T1000 (cell line): ENCODE data around the gene GPR153.
"Not testable (repeated sequence)": the region's sequence is repeated elsewhere in the genome, so short reads cannot be mapped to it uniquely, and the experiment has no call there.

ENCODE experiments used
- DNase-seq: peaks from one replicate; lab custom pipeline; 2025; ENCODE audit warnings: mixed read lengths; lab: John Stamatoyannopoulos, UW

Gene GPR153

DNA sequence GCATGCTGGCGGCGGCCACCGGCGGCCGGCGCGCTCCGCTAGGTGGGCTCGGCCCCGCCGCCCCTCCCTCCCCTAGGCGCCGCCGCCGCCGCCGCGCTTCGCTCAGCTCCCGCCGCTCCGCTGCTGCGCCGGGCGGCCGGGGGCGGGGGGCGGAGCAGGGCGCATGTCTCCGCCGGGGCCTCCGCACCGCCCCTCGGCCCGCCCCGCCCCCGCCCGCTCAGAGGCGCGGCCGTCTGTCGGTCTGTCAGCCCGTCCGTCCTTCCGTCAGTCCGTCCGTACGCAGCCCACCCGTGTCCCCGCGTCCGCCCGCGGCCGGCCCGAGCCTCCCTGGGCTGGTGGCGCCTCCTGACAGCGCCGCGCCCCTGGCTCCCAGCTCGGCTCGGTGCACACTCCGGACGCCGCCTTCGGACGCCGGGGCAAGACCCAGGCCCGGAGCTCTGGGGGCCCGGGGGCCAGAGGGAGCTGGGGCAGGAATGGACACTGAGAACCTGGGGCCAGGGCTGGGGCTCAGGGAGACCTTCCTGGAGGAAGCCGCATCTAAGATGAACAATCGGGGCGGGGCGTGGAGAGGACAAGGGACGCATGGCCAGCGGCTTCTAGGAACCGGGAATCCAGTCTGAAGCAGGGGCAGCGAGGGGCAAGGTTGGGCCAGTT, at the start of gene GPR153:
TSS of gene GPR153 (minus strand) at position 138 of the 654 bp plus-strand sequence. CDS start 6,193 bp downstream, outside the sequence.
- DNase-seq, result no peak

GRCh38 chr1:6310116-6310848, 49.4 kb upstream of the GPR153 start:
- no peak for DNase-seq

DNA sequence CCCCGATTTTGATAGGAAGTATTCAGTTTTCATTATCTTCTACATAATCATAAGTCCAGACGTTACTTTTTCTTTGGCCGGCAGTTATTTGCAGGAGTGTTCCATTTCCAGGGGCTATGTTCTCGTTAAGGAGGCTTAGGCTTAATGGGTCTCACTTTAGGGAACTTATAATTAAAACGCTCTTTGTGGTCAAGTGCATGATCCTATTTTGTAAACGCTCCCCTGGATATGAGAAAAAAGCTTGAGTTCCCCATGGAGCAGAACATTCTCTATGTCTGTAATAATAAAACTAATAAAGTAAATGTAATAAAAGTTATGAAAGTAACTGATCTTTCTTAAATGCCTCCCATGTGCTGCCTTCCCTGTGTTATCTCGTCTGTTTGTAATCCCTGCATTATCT, 48.7 kb upstream of the GPR153 start:
- DNase-seq, result no peak

DNA sequence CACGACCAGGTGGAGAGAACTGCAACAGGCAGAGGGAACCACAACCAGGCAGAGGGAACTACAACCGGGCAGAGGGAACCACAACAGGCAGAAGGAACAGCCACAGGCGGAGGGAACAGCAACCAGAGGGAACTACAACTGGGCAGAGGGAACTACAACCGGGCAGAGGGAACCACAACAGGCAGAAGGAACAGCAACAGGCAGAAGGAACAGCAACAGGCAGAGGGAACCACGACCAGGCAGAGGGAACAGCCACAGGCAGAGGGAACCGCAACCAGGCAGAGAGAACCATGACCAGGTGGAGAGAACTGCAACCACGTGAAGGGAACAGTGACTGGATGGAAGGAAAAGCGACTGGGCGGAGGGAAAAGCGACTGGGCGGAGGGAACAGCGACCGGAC, 47.6 kb upstream of the GPR153 start:
- DNase-seq, result no peak

DNA sequence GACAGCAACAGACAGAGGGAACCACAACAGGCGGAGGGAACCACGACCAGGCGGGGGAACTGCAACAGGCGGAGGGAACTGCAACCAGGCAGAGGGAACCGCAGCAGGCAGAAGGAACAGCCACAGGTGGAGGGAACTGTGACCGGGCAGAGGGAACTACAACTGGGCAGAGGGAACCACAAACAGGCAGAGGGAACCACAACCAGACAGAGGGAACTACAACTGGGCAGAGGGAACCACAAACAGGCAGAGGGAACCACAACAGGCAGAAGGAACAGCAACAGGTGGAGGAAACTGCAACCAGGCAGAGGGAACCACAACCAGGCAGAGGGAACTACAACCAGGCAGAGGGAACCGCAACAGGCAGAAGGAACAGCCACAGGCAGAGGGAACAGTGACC, 46.8 kb upstream of the GPR153 start:
- not testable (repeated sequence) for DNase-seq

DNA sequence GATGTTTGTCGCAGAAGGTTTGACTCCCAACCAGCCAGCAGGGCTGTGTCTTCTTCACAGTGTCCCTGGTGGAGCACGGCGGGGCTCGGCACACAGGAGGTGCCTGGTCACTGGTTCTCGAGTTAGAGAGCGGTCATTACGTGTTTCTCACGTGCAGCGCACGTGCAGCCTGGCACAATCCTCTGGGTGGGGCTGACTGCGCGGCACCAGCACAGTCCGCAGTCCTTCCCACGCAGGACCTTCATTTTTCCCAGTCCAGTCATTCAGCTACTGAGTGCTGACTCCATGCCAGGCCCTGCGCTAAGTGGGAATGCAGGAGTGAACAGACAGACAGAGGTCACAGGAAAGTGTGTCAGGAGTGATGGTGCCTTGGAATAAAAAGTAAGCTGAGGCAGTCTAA, 46.2 kb upstream of the GPR153 start:
- no peak for DNase-seq

DNA sequence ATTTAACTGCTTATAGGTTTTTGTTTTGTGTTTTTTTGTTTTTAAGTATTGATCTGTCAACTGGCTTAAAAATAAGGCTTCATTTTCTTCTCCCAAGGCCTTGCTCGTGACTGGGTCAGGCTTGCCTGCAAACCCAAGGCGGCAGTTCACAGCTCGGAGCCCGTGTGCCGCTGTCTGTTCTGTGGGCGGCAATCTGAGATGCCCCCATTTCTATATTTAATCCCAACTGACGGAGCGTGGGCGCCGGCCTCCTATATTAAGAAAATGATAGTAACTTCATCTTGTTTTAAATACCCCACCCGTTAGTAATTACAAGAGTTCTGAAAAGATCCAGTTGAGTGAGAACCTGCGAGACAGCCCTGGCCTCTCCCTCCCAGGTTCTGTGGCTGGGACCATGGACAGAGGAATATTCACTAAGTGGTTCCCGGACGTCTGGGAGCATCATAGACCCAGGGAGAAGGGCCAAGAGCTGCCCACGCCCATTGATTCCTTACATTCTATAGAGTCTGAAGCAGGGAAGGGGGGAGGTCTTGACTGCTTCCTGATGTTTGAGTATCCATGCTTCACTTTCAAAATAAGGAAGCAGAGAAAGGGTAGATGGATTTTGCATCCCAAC, 42.6 kb upstream of the GPR153 start:
- DNase-seq, result no peak

DNA sequence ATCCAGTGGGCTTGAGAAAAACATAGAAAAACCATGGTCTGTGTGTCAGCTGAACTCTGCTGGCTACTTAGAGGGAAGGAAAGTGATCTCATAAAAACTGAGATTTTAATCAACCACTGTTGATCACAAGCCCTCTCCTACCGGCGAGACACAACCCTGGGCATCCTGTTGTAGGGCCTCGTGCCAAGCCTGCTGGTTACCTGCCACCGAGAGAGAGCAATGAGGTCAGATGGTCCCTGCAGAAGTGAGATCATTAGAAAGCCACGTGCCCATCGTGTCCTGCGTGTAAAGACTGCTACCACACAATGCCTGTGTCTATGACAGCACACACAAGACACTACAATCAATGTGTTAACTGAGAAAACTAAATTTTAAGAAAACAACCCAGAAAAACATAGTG, 41.7 kb upstream of the GPR153 start:
- DNase-seq, result no peak

GRCh38 chr1:6301526-6301925, 40.6 kb upstream of the GPR153 start:
- DNase-seq, result no peak

GRCh38 chr1:6300342-6301048, 39.6 kb upstream of the GPR153 start:
- no peak for DNase-seq

DNA sequence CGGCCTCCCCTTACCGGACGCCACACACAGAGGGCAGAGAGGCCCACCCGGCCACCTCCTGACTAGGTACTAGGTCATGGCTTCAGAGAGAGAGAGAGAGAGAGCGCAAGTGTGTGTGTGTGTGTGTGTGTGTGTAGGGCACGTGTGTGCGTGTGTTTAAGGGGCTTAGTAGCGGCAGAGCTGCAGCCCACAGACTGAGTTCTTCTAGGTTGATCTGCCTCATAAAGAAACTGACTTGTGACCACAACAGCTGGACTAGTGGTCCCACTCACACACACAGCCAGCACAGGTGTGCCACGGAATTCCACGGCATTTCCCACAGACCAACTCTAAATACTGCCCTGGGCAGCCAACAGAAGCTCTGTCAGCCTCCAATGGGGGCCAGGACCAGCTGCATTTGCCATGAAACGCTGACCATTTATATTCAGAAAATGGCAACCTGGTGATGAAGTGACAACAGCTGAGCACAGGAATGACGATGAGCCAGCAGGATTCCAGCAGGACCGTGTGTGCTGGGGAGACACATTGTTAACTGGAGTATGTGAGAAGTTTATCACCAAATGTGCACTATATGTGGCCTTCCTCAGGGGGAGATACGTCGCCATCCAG, 38.8 kb upstream of the GPR153 start:
- DNase-seq, result no peak

GRCh38 chr1:6298940-6299465, 38.1 kb upstream of the GPR153 start:
- DNase-seq, result no peak

DNA sequence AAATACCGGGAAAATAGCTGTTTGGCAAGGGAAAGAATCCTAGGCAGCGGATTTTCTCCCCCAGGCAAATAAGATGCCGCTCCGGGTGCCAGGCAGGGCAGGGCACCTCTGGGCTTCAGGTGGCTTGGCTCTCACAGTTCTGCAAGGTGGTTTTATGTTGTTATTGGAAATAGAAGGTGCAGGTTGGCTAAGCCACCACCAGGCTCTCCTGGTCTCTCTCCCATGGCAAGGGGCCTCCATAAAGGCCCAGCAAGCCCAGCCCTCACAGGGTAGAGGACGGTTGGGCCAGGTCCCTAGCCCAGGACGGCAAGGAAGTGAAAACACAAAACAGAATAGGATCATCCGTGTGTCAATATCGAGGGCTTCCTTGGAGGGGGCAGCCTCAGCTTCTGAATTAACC, 37.6 kb upstream of the GPR153 start:
- DNase-seq, result no peak

GRCh38 chr1:6295910-6296309, 35.0 kb upstream of the GPR153 start:
- no peak for DNase-seq

GRCh38 chr1:6294890-6295556, 34.1 kb upstream of the GPR153 start:
- no peak for DNase-seq

DNA sequence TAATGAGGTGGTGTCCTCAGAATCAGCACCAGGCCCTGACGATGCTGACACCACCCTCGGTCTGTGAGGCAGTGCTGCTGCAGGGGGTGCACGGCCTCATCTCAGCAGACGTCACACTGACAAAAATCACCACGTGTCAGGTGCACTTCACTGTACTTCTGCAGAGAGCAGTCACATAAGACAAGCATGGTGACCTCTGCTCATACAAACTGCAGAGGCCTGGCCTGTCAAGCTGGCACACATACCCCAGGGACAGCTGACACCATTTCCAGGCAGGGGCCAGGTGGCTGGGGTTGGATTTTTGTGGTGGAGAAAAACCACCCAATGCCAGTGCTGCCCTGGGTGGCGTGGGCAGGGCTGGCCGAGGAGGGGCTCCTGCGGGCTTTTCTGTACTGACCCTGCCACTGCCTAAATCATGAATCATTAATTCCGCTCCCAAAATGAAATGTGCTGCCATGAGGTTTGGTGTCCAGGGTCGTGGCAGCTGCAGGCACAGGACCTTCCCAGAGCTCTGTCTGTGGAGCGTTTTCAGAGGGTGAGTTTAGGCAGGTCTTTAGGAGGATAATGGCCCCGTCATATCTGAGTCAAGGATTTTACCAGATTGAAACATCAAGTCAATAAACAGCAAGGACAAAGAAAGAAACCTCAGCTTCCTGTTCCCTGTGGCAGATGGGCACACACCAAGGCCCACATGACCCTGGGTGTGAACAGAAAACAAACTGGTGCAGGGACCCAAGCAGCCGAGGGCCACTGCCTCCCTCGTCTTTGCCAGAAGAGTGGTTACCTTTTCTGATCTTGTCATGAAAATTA, 33.4 kb upstream of the GPR153 start:
- no peak for DNase-seq

DNA sequence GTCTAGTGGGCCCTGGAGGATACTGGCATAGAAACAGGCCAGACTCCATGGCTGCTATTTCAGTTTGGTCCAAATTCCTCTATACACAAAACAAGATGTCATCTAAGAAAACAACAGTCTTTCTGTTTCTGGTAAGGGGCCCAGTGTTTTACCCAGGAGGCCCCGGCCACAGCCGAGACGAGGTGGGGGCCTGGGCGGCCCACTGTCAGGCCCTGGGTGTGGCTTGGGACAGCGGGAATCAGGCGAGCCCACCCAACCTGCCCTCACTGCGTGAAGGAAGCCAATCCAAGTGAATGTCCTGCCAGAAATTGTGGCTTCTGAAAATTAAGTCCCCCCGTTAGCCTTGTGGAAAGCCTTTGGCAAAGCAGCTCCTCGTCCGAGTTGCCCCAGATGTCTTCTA, 31.2 kb upstream of the GPR153 start:
- DNase-seq, result no peak

- no peak for DNase-seq
Observed at GRCh38 chr1:6288665-6289064, 27.8 kb upstream of the GPR153 start.

DNA sequence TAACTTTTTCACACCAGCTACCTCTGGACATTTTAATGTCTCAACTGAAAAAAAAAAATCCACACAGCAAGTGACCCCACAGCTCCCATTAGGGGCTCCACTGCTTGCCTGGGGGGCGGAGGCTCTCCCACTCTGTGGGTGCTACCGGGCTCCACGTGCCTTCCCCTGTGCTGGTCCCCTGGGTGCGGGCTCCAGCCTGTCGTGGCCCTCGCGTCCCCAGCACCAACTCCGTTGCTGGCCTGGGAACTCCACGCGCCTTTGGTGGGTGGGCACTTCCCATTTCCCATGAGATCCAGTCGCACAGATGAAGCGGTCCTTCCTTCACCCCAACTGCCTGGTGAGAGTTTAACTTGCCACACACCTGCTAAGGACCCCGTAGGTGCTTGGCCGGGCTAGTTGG, 27.1 kb upstream of the GPR153 start:
- no peak for DNase-seq

GRCh38 chr1:6287431-6287886, 26.6 kb upstream of the GPR153 start:
- DNase-seq, result no peak
